Globus pallidus (tissue), 1 donor: ENCODE measurements around the gene RGS10.
"Not testable (repeated sequence)": the region's sequence is repeated elsewhere in the genome, so short reads cannot be mapped to it uniquely, and the experiment has no call there.

Source experiments
- DNase-seq: peaks from one replicate; pipeline ENCODE4 v3.0.0-alpha.2; 2015; ENCODE audit warnings: low spot score

The RGS10 gene

DNA sequence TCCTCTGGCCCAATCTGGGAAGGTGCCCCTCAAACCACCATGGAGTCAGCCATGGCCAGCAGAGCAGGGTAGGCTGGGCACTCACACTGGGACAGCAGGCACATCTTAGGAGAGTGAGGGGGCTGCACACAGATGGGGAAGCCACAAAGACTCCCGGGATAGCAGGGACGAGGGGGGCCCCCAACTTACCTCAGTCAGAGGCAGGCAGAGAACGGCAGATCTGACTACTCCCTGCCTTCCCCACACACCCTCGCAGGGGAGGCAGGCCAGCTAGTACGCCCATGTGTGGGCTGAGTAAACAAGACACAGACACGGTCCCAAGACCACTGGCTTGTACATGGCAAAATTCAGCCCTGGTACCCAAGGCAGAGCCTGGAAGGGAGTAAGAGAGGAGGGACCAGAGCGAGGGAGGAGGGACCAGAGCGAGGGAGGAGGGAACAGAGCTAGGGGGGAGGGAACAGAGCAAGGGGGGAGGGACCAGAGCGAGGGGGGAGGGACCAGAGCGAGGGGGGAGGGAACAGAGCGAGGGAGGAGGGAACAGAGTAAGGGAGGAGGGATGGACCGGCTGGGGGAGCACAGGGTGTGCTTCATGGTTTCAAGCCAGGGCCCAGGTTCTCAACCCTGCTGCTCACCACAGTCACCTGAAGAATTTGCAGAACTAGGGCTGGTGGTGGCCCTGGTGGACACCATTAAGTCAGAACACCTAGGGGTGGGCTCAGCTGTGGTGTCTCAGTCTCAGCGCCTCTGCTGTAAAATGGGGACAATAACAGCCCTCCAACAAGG lies 73.8 kb downstream of the RGS10 start:
- DNase-seq, result no peak

DNA sequence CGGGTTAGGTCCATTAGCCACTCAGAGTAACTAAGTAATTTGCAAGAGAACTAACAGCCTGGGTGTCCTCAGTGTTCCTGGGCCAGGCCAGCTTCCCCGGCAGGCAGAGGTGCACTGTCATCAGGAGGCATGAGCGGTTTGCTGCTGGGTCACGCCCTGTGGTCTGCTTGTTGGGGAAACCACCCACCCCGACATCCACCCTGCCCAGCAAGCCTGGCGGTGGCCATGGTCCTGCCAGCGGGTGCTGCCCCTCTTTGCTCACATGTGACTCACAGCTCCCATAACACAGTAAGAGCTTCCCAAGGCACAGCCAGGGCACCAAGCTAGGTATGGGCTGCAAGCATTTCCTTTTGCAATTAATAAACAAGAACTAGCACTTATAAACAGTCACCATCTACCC lies 75.9 kb downstream of the RGS10 start:
- DNase-seq, result no peak

GRCh38 chr10:119466076-119466475 lies 76.4 kb downstream of the RGS10 start:
- DNase-seq, result no peak

- no peak for DNase-seq
These were observed 77.4 kb downstream of the RGS10 start for GRCh38 chr10:119465085-119465484.

DNA sequence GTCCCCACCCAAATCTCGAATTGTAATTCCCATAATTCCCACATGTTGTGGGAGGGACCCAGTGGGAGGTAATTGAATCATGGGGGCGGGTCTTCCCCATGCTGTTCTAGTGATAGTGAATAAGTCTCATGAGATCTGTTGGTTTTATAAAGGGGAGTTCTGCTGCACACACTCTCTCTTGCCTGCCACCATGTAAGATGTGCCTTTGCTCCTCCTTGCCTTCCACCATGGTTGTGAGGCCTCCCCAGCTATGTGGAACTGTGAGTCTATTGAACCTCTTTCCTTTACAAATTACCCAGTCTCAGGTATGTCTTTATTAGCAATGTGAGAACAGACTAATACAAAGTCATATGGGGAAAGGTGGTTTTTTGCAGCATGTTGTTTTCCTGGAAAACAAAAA lies 79.3 kb downstream of the RGS10 start:
- DNase-seq, result not testable (repeated sequence)

DNA sequence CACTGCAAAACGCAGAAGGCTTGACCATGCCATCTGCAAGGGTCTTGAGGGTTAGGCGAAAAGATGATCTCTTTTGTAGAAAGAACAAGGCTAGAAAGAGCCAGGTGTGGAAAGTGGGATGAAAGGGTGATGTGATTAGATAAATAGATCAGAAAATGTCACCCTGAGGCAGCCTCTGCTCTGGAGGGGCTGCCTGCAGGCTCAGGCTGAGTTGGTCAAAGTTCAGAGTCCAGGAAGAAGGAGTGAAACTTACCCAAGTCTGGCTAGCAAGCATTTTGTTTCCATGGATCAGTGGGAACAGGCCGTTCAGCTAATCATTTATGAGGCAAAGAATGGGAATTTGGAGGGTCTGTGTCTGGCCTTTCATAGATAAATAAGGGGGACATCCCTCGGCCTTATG lies 79.7 kb downstream of the RGS10 start:
- no peak for DNase-seq

GRCh38 chr10:119461923-119462322 lies 80.6 kb downstream of the RGS10 start:
- no peak for DNase-seq

GRCh38 chr10:119461380-119461779 lies 81.1 kb downstream of the RGS10 start:
- no peak for DNase-seq

GRCh38 chr10:119460369-119461195 lies 81.9 kb downstream of the RGS10 start:
- no peak for DNase-seq

- DNase-seq, result no peak
These were observed 82.7 kb downstream of the RGS10 start for GRCh38 chr10:119459681-119460340.

DNA sequence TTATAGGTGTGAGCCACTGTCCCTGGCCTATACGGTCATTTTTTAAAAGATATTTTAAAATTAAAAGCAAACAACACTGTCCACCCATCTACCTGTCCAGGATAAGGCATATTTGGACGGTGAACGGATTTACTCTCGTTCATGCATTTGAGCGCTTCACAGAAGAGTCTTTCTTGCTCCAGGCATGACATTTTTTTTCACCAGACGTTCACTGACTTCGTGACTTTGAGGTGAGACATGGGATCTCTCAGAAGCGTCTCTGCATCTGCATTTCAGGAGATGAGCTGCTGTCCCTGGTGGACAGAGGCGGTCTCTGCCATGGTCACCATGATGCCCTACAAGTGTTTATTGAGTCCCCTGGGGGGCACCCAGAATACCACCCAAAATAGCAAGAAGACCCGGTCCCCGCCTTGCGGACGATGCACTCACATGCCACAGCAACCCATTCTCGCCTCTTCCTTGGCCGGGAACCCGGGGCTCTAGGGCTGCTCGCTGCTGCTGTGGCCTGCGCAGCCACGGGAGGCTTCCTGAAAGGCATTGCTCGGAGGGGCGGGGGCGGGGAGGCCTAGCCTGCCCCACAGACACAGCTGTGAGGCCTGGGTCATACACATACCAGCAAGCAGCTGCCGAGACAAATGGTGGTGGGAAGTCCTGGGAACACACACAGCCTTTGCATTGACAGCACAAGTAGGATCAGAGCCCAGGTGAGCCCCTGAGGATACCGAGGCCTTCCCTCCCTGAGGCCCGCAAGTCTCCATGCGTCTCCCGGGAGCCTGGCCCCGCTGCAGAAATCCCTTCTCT lies 84.4 kb downstream of the RGS10 start:
- DNase-seq, result no peak

DNA sequence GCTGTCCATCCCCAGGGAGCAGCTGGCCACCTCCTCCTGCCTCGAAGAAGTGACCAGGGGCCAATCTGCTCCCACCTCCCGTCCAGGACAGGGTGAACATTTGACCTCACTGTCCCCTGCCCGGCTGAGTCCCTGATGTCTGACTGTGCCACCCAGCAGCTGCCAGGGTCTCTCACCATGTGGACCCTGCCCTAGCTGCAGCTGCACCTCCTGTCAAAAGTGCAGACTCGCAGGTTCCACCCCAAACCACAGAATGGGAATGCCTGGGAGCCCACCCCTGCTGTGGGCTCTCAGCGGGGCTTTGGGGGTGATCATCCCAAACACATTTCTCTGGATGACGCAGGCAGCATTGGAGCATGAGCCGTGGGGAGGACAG lies 86.1 kb downstream of the RGS10 start:
- DNase-seq, result no peak

DNA sequence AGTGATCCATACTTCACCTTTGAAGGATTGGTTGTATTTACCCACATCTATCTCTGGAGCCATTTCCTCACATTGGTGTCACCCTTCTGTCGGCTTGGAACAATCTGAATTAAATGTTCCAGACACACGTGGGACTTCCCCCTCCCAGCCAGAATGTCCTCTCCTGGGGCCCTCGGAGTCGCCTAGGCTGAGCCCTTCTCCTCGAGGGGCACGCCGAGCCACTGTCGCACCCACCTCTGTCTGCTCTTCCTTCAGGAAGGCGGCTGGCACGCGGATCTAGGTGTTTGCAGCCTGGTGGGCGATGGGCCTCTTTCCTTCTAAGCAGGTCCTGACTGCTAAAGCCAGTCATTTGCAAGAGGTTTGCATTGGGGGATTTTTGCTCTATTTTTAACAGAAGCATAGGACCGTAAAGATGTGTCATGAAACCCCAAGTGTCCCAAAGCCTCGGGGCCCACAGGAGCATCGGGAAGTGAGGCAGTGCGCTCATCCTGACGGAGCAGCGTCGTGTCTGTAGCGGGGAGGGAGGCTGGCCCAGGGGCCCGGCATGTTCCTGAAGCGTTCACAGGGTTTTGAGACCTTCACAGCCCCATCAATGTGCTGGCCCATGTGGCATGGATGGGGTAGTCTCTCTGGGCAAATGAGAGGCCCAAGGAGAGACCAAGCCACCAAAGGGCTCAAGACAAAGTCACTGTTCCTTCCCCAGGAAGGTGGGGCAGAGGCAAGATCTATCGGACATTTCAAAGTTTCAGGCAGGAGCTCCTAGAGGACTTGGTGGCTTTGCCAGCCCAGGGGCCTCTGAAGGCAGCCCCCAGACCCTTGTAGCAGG lies 86.7 kb downstream of the RGS10 start:
- DNase-seq, result no peak

DNA sequence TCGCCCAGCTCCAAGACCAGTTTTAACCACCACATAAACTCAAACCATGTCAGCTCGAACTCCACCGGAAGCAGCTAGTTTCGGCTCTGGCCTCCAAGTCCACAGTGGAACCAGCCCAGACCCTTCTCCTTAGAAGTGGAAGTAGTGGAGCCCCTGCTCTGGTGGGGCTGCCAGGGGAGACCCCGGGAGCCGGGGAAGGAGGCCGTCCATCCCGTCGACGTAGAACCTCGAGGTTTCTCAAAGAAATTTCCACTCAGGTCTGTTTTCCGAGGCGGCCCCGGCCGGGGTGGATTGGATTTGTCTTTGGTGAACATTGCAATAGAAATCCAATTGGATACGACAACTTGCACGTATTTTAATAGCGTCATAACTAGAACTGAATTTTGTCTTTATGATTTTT lies 87.5 kb downstream of the RGS10 start:
- DNase-seq, result no peak

DNA sequence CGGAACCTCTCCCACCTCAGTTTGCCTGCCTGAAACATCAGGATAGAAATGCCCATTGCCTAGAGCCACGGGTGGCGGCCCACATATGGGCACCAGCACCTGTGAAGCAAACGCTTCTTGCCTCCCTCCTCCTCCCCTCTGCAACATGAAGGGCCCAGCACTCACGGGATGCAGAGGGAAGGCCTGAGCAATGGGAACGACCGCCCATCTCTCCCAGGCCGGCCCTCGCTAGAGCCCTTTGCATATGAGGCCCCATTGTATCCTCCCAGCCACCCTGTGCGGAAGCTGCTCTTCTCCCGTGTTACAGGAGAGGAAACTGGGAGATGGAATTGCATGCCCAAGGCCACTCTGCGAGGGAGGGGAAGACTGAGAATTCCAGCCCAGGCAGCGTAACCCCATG lies 88.2 kb downstream of the RGS10 start:
- no peak for DNase-seq

GRCh38 chr10:119453313-119453712 lies 89.2 kb downstream of the RGS10 start:
- no peak for DNase-seq

DNA sequence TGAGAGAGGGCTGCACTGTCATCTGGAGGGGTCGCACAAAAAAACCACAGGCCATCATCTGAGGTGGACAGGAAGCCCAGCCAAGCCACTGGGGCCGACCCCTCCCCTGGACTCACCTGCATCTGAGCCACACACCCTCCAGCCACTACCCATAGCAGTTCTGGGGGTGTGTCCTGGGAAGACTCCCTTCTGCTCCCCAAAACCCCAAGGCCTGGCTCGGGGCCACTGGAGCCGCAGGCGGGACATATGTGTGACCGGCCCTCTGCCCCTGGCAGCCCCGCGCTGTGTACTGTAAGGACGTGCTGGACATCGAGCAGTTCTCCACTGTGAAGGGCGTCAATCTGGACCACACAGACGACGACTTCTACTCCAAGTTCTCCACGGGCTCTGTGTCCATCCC lies 90.1 kb downstream of the RGS10 start:
- no peak for DNase-seq

DNA sequence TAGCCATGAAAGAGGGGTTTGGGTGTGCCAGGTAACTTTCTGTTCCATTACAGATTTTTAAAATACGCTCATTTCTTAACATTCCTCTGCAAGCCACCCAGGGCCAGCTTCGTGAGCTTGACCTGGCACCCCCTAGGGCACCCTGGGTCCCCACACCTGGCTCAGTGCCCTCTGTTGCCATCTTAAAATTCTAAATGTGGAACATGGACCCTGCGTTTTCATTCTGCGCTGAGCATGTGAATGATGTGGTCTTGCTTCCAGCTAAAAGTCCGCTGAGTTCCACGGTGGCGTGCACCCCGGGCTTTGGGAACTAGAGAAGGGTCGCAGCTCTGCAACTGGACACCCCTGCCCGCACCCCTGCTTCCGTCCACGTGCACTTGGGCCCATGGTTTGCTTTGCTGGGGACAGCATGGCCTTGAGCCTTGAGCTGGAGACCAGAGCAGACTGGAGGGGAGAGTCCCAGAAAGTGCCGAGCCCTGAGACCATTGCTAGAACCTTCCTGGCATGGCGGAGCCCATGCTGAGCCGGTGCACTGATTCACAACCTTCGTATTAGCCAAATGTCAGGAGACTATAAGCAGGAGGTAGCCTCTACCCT lies 91.1 kb downstream of the RGS10 start:
- DNase-seq, result no peak

GRCh38 chr10:119450606-119451299 lies 91.8 kb downstream of the RGS10 start:
- no peak for DNase-seq
